HG02870 (cell line): Measurements from ENCODE around the gene STK33.

Experiments used
- ATAC-seq: cut with Tn5 transposase; IDR thresholded peaks from one replicate; pipeline ENCODE4 v1.9.1; 2021; ENCODE audit warnings: mild to moderate bottlenecking, moderate library complexity; ENCODE audit not compliant: unreplicated experiment

Gene STK33

GRCh38 chr11:8442301-8442700 is 151.7 kb downstream of the STK33 start:
- no peak for ATAC-seq

GRCh38 chr11:8440649-8441048 is 153.4 kb downstream of the STK33 start:
- no peak for ATAC-seq

DNA sequence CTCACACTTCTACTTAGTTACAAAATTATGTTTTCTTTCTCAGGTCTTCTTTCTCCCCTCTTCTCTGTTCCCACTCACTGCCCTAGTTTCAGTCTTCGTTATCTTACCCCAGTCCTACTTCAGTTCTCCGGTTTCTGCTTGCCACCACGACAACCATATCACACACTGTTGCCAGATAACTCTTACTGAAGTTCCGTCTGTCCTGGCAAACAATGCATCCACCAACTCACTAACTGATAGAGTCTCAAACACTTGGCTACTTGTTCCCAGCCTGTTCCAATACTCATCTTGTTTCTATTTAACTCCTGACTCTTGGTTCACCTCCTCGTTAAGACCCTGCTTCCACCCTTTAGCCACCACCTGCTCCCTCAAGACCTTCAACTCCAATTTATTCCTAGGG is 164.5 kb downstream of the STK33 start:
- ATAC-seq: no peak

- no peak for ATAC-seq
Observed at GRCh38 chr11:8426076-8426475, 168.0 kb downstream of the STK33 start.

DNA sequence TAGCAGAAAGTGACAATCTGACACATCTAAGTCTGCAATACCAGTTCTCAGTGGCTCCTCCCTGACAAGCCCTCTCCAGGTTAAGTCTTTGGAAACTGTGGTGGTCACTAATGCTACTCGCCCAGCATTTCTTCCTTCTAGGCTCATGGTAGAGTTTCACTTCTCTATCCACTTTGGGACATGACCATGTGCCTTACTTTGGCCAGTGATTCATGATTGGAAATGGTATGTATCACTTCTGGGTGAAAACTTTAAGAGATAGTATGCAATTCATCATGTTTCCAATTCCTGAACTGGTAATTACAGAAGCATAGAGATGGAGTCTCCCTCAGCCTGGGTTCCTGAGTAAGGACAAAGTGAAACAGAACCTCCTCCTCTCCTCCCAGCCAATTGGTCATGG is 178.8 kb downstream of the STK33 start:
- no peak for ATAC-seq

DNA sequence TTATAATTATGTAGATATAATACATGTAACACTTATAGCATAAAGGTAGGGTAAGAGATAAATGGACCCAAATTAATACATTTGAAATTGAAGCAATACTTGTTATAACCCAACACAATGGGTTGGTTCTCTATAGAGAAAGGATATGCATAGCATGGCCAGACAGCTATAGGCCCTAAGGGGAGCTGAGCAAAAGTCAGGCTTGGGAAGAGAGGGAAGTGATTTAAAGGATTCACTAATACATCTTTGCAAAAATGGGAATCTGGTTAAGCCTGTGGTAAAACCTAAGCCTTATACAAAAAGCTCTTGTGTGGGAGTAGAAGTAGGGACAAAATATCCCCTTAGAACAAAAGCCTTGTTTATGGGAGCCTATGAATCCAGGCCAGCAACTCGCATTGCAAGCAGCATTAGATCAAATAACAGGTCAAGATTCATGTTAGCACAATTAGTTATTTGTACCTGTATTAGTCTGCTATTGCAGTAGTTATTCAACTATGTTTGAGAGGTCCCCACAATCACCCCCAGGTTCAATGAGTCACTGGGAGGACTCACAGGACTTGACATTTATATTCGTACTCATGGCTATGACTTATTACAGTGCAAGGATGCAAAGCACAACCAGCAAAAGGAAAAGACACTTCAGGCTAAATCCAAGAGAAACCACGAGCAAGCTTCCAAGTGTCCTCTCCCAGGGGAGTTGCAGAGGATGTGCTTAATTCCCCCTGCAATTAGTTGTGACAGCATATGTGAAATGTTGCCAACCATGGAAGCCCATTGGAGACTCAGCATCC is 185.7 kb downstream of the STK33 start:
- ATAC-seq: no peak

- no peak for ATAC-seq
Observed at GRCh38 chr11:8403310-8403709, 190.7 kb downstream of the STK33 start.

DNA sequence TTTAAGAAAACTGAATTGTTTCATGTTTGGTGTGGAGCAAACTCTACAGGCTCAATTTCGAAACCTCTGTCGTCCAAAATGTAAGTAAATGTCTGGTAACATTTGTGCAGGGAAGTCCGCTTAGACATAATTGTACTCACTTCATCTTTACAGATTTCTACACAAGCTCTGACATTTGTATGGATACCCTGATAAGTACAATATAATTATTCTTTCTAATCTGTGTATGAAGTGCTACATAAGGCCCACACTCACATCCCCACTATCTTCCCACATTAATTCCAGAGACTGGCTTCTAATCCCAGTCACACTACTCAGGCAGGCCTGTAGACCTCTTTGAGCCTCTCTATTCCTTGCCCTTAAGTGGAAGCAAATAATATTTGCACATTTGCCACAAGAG is 201.1 kb downstream of the STK33 start:
- no peak for ATAC-seq

DNA sequence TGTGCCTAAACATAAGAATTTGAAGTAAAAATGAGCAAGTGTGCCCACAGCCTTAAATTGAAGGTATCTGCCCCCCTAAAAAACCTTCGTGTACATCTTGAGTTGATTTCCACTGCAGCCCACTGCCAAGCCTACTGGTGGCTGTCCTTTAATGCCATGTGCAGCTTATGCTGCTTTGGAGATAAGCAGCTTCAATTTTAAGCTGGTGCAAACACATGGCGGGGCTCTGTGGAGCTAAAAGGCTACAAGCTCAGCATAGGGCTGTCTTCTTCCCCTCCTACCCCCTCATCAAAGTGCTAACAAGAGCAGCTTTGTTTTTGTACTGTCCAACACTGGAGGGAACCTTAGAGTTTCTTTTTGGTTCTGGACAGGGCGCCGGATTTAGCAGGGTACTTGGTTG is 201.9 kb downstream of the STK33 start:
- ATAC-seq: no peak

- ATAC-seq: no peak
Observed at GRCh38 chr11:8390851-8391612, 203.0 kb downstream of the STK33 start.

GRCh38 chr11:8389029-8389996 is 204.7 kb downstream of the STK33 start:
- no peak for ATAC-seq

GRCh38 chr11:8387693-8388092 is 206.3 kb downstream of the STK33 start:
- ATAC-seq: no peak

DNA sequence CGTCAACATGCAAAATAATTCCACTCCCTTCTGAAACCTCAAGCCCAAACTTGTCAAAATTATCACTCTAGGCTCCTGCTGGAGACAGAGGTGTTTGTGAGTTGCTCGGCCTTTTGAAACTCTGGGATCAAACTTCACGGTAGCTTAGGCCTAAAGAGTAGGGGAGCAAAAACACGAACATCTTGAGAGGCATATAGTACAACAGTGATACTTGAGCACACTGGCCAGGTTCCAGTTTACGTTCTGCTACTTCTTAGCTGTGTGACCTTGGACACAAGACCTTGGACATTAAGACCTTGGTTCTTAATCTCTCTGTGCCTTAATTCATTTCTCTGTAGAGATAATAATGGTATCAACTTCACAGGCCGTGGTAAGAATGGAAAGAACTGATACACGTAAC is 206.9 kb downstream of the STK33 start:
- no peak for ATAC-seq

DNA sequence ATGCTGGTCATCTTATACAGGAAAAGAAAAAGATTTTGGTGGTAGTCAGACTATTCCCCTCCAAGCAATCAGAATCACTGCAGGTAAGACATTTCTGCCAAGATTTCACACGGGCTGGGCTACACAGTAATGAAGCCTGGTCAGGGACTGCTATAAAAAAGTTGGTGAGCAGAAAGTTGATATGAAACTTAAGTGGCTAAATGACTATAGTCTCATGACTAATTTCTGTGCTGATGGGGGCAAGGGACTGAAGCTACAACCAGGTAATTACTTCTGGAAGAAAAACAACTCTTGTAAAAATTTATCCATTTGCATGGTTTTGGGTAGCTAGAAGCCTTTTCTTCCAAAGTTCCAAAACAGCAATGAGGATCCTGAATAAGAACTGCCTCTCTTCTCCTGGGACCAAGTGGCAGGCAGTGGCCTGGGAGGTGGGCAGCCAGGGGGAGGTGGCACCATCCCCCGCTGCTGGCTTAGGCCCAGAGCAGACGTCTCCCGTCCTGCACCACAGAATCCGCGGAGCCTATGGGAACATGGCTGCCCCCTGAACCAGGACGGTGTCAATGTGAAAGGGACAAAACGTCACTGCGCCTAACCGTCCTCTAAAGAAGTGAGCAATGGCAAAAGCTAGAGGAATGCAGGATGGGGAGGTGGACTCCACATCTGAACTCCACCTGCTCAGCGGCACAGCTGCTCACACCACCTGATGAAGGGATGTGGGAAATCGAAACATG is 207.7 kb downstream of the STK33 start:
- peak; percentile 71 for ATAC-seq

GRCh38 chr11:8384199-8384821 is 209.7 kb downstream of the STK33 start:
- ATAC-seq: no peak

DNA sequence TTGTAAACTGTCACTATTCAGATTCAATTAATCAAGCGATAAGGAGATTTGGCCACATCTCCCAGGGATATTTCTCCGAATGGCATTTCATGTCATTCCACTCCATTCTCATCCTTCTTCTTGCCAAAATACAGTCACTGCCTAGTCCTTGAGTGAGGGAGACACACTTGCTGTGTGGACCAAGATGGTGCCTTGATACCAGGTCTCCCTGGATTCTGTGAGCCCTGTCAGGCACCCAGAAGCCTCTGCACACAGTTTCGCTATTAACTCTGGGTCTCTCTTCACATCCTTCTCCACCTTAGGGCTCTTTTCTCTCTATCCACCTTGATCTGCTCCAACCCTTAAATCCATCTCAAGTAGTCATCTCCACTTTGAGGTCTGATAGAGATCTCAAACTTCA is 210.4 kb downstream of the STK33 start:
- ATAC-seq: no peak

GRCh38 chr11:8383227-8383626 is 210.8 kb downstream of the STK33 start:
- no peak for ATAC-seq

- ATAC-seq: no peak
Observed at GRCh38 chr11:8382436-8383053, 211.5 kb downstream of the STK33 start.

GRCh38 chr11:8381871-8382396 is 212.1 kb downstream of the STK33 start:
- ATAC-seq: no peak
